PC-3 (cell line): Measurements from ENCODE around the gene KANK3. TPM values are rescaled to one million over a fixed set of nuclear protein-coding genes. Genes with fewer than 3 reads are reported as not detected.

ENCODE experiments used
- ATAC-seq: fragments of 200-7000 bp; cut with Tn5 transposase; 2 replicates; pipeline ENCODE4 v1.9.1; 2020; ENCODE audit warnings: mild to moderate bottlenecking, moderate library complexity
- BruUV-seq: library from RNA; stranded (reverse); fragments of 400-500 nt; replicated peaks from 2 replicates; lab custom pipeline; 2021; lab: Mats Ljungman, UMichigan
- CTCF ChIA-PET: fragments of 300-600 bp; sonication (Branson Sonifier 250); formaldehyde crosslinking; loops from one replicate; lab custom pipeline; 2022; ENCODE audit warnings: antibody characterized with exemption; lab: Charles Lee
- POLR2A ChIA-PET: fragments of 300-600 bp; sonication (Branson Sonifier 250); formaldehyde crosslinking; loops from one replicate; lab custom pipeline; 2022; ENCODE audit warnings: antibody characterized with exemption; ENCODE audit not compliant: unreplicated experiment; lab: Charles Lee
- DNase-seq: peaks from one replicate; pipeline ENCODE4 v3.0.0-alpha.2; 2015
- H2AFZ ChIP-seq: fragments of 300-600 bp; sonication (generic); 2 replicates; pipeline ENCODE4 v1.6.0; 2016; ENCODE audit warnings: antibody characterized with exemption, low read length
- H3F3A ChIP-seq: fragments of 300-600 bp; sonication (generic); one replicate; pipeline ENCODE4 v1.6.0; 2017; ENCODE audit warnings: antibody characterized with exemption, low read length, control low read depth, mild to moderate bottlenecking; ENCODE audit not compliant: unreplicated experiment
- H3K27ac ChIP-seq: fragments of 300-600 bp; sonication (generic); 2 replicates; pipeline ENCODE4 v1.5.1; 2016; ENCODE audit warnings: mild to moderate bottlenecking, low read length
- H3K27me3 ChIP-seq: fragments of 300-600 bp; sonication (generic); 2 replicates; pipeline ENCODE4 v1.6.1; 2016; ENCODE audit warnings: low read length, mixed read lengths
- H3K36me3 ChIP-seq: fragments of 300-600 bp; sonication (generic); 2 replicates; pipeline ENCODE4 v1.6.1; 2016; ENCODE audit warnings: low read depth, mixed run types, low read length, mixed read lengths
- H3K4me1 ChIP-seq: fragments of 300-600 bp; sonication (generic); 2 replicates; pipeline ENCODE4 v1.5.1; 2016; ENCODE audit warnings: low read length; ENCODE audit not compliant: insufficient read depth
- H3K4me2 ChIP-seq: fragments of 300-600 bp; sonication (generic); 2 replicates; pipeline ENCODE4 v1.6.0; 2016; ENCODE audit warnings: low read length
- H3K4me3 ChIP-seq: fragments of 300-600 bp; sonication (generic); 2 replicates; pipeline ENCODE4 v1.5.1; 2016; ENCODE audit warnings: mild to moderate bottlenecking, low read length, mixed read lengths
- H3K79me2 ChIP-seq: fragments of 300-600 bp; sonication (generic); 2 replicates; pipeline ENCODE4 v1.6.1; 2017; ENCODE audit warnings: low read length, mixed read lengths
- H3K9ac ChIP-seq: fragments of 300-600 bp; sonication (generic); 2 replicates; pipeline ENCODE4 v1.6.0; 2016; ENCODE audit warnings: mild to moderate bottlenecking, low read length
- H3K9me2 ChIP-seq: fragments of 300-600 bp; sonication (generic); replicated peaks from 2 replicates; pipeline ENCODE4 v1.6.1; 2016; ENCODE audit warnings: mixed run types, low read length, mixed read lengths
- H3K9me3 ChIP-seq: fragments of 300-600 bp; sonication (generic); 2 replicates; pipeline ENCODE4 v1.6.1; 2016; ENCODE audit warnings: low read length, mixed read lengths
- H4K20me1 ChIP-seq: fragments of 300-600 bp; sonication (generic); 2 replicates; pipeline ENCODE4 v1.6.1; 2016; ENCODE audit warnings: low read length, mixed read lengths
- EZH2 ChIP-seq: fragments of 300-600 bp; sonication (generic); IDR thresholded peaks from one replicate; pipeline ENCODE4 v1.6.1; 2017; ENCODE audit warnings: antibody characterized with exemption, mild to moderate bottlenecking, low read length; ENCODE audit not compliant: unreplicated experiment
- EZH2phosphoT487 ChIP-seq: fragments of 300-600 bp; sonication (generic); IDR thresholded peaks from 2 replicates; pipeline ENCODE4 v1.6.1; 2018; ENCODE audit warnings: mild to moderate bottlenecking, antibody characterized with exemption, low read length, borderline replicate concordance
- intact Hi-C: fragments of 100-400 bp; cut with micrococcal nuclease; formaldehyde crosslinking; loops from 2 replicates; pipeline ENCODE4 v1.9.0; 2023
- total RNA-seq: library from RNA; depleted of rRNA; stranded (reverse); fragments of >200 nt; gene quantifications from 2 replicates; pipeline ENCODE4 v1.2.3, GENCODE V29; 2014
- TF ChIP-seq, protein P1 (sequence below): fragments of 300-600 bp; sonication (generic); conservative IDR thresholded peaks from 2 replicates; pipeline ENCODE4 v1.5.1; 2017; ENCODE audit warnings: antibody characterized with exemption, low read depth, mild to moderate bottlenecking, low read length

The KANK3 gene
- total RNA-seq, 1 experiment from 2014 or later: 0.87 TPM

- Histone ChIP-seq H3K9me3 (no peaks in the 10 kb centered on the region), H2AFZ (no peak overlapping the region), H3K9ac (no peak overlapping the region), H3F3A (peaks cover 4% of the 10 kb centered on the region), H3K4me1 (peaks cover 40% of the 10 kb centered on the region), H3K4me2 (no peak overlapping the region), H3K9me2 (no peaks in the 10 kb centered on the region), H3K27ac (no peak overlapping the region), H3K27me3 (no peaks in the 10 kb centered on the region), H3K79me2 (no peaks in the 10 kb centered on the region), H4K20me1 (0 out of 2 replicates have a peak, but pooled peaks cover 5% of the 10 kb centered on the region), H3K4me3 (no peak overlapping the region), H3K36me3 (no peaks in the 10 kb centered on the region)
- no TSS peak for BruUV-seq
- TF ChIP-seq, protein P1, sequence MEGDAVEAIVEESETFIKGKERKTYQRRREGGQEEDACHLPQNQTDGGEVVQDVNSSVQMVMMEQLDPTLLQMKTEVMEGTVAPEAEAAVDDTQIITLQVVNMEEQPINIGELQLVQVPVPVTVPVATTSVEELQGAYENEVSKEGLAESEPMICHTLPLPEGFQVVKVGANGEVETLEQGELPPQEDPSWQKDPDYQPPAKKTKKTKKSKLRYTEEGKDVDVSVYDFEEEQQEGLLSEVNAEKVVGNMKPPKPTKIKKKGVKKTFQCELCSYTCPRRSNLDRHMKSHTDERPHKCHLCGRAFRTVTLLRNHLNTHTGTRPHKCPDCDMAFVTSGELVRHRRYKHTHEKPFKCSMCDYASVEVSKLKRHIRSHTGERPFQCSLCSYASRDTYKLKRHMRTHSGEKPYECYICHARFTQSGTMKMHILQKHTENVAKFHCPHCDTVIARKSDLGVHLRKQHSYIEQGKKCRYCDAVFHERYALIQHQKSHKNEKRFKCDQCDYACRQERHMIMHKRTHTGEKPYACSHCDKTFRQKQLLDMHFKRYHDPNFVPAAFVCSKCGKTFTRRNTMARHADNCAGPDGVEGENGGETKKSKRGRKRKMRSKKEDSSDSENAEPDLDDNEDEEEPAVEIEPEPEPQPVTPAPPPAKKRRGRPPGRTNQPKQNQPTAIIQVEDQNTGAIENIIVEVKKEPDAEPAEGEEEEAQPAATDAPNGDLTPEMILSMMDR: no peak
- no peak for TF ChIP-seq EZH2phosphoT487
- no peak for TF ChIP-seq EZH2
- ATAC-seq: no peak
- CTCF ChIA-PET: no interaction called here
- POLR2A ChIA-PET: interaction anchor here (0.5 kb wide), 1 partner anchor 1414 kb away, joined by 8 read pairs; no protein-coding TSS in a partner anchor
- intact Hi-C loops: loop anchor here (10.0 kb wide), 1 partner anchor 226 kb away; no protein-coding TSS in a partner anchor
- DNase-seq: no peak
These were observed 15.9 kb upstream of the KANK3 start for GRCh38 chr19:8358948-8359347.

DNA sequence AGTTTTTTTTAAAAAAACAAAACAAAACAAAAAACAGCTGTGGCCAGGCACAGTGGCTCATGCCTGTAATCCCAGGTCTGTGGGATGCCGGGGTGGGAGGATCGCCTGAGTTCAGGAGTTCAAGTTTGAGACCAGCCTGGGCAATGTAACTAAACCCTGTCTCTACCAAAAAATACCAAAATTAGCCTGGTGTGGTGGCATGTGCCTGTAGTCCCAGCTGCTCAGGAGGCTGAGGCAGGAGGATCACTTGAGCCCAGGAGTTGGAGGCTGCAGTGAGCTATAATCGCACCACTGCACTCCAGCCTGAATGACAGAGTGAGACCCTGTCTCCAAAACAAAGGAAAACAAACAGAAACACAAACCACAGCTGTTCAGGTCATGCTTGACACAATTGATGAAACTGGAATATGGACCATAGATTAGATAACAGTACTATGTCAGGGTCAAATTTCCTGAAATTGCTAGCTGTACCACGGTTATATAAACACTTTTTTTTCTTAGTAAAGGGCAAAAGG is 14.0 kb upstream of the KANK3 start:
- CTCF ChIA-PET: no interaction called here
- Histone ChIP-seq H3K4me2 (no peak overlapping the region), H3F3A (peaks cover 4% of the 10 kb centered on the region), H3K4me3 (no peak overlapping the region), H3K27me3 (no peaks in the 10 kb centered on the region), H3K27ac (no peak overlapping the region), H3K9ac (no peak overlapping the region), H3K4me1 (peaks cover 25% of the 10 kb centered on the region), H3K79me2 (no peaks in the 10 kb centered on the region), H3K9me3 (no peaks in the 10 kb centered on the region), H3K9me2 (no peaks in the 10 kb centered on the region), H3K36me3 (no peaks in the 10 kb centered on the region), H4K20me1 (0 out of 2 replicates have a peak, but pooled peaks cover 5% of the 10 kb centered on the region), H2AFZ (no peak overlapping the region)
- DNase-seq (no peak), ATAC-seq (no peak)
- POLR2A ChIA-PET: no interaction called here
- BruUV-seq: no TSS peak
- intact Hi-C loops: loop anchor here (10.0 kb wide), 1 partner anchor 228 kb away; no protein-coding TSS in a partner anchor
- TF ChIP-seq, protein P1: no peak
- TF ChIP-seq EZH2phosphoT487 (no peak), EZH2 (no peak)
